T-helper 2 cell treated with Interferon-gamma antibody and Interleukin-4, amounts not matched to agents 100 ng/mL and 5 ng/mL, for 36 hours (primary cell): ENCODE results near the gene BTBD9. TPM values are rescaled to one million over a fixed set of nuclear protein-coding genes. Genes with fewer than 3 reads are reported as not detected.

ENCODE experiments used
- intact Hi-C: fragments of 100-400 bp; cut with micrococcal nuclease; formaldehyde crosslinking; loops from one replicate; pipeline ENCODE4 v1.15.1; 2023
- total RNA-seq: library from RNA; stranded (reverse); gene quantifications from 2 replicates; pipeline ENCODE4 v1.2.3, GENCODE V29; 2022

The BTBD9 gene
- 17.2 and 18.8 TPM in 2 replicates for total RNA-seq

DNA sequence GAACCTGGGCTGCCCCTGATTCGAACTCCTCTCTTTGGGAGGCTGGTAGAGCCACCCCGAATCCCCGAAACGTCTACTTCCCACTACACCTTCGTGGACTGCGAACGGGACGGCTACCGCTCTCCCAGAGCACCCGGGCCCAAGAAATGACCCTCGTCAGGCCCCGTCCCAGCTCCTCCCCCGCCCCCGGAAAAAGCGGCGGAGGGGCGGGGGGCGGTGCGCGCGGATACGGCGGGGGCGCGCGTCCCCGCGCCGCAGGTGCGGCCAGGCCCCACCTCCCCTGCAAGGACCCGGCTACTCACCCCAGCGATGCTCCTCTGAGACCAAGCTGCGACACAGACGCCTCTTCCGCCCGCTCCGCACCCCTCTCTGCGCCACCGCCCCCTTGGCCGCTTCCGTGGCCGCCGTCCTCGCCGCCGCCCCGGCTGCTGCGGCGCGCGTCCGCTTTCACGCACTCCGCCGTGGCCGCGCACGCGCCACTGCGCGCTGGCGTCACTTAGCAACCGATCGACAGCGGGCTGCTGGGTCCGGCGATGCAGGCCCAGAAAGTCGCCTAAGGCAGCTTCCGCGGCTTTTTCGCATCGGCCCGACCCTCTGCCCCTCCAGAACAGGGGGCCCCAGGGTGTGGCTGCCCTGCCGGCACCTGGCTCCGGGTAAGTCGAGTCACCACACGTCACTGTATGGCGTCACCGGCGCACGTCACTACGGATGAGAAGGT is at the start of gene BTBD9:
Gene BTBD9, minus strand, starts transcription at position 432 of the 718 bp plus-strand sequence.
- intact Hi-C loops: loop anchor here (1.0 to 5.0 kb wide), 4 partner anchors 33 to 473 kb away; partner anchors contain the start of gene GLO1

DNA sequence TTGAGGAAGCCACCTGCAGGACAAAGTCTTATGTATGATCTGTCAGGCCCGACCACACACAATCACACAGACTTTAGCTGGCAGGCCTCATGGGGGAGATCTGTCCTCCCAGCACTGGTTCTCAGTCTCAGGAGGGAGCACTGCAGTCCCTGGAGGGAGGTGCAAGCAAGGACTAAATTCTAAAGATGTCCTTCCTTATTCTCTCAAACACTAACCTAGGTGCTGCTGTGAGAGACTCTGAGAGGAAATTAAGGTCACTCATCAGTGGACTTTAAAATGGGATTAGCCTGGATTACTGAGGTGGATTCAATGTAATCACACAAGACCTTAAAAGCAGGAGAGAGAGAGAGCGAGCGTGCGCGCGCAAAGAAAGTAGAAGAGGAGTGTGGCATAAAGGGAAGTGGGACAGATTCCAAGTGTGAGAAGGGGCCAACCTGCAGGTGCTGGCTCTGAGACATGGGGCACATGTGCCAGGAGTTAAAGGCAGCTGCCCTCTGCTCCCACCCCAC is 48.9 kb upstream of the BTBD9 start:
- intact Hi-C loops: no loop called here

DNA sequence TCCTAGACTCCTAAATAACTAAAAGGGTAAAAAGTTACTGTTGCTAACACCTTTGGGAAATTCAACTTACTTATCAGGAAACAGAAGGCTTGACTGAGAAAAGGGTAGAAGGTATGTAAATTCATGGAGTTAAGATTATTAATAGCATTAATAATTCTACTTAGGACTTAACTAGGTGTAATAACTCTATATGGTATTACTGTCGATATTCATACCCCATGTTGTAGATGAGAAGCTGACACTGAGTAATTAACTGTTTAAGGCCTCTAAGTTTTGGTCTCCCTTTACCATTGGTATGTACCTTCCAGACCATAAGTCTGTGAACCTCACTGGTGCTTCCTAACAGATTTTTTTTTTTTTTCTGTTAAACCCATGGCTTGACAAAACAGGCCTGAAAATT is 47.8 kb upstream of the BTBD9 start:
- intact Hi-C loops: no loop called here

DNA sequence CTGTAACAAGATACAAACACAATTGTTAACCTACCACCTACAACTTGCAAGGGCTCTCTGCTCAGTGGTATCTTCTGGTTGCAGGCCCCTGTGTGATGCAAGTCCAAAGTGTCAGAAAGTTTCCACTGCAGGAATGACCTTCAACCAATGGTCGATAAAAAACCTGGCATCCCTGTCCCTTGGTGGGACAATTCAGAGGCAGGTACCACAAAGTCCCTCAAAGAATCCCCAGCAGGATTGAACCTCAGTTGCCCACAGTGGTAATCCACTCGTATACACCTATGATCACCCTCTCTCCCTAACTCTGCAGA is 47.3 kb upstream of the BTBD9 start:
- intact Hi-C loops: no loop called here

DNA sequence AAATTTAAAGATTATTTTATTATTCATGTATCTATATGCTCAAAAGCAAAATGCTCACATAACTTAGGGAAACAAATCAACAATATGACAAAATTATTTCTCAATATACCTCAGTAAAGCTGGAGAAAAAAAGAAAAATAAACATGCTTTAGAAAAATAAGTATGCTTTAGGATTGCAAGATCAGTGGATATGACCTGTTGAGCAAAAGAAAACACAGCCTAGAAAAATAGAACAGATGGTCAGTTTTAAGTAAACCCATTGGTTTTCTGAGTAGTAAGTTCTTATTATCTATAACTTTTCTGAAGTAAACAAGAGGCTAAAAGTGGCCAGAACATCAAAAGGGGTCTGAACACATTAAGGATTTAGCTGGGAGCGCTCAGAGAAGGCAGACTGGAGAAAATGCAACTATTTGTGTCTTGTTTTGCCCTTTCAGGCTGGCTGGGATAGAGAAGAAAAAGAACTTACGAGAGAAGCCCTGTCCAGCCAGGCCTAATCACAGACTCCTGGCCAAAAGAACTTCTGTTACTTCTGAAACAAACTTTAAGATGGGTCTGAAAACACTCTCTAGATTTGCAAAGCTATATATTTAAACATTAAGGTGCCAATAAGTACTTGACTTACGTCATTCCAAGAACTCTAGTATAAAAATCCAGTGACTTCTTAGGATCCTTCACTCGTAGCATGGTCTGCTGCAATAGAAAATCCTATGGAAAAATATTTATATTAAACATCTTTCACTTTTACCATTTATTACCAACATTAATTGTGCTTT is 46.7 kb upstream of the BTBD9 start:
- intact Hi-C loops: no loop called here

DNA sequence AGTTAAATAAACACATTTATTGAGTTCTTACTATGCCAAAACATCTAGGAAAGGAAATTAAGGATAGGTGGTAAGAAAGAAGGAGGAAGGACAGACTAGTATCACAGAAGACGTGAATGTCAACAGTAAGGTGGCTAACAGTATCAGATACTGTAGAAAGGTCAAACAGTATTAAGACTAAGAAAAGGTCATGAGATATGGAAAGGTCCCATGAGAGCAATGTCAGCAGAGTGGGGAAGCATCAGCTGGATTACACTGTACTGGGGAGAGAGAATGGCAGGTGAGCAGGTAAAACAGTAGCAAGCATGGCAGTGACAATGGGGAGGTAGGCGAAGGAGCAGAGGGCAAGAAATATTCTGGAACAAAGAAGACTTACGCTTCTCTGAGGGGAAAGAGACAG is 45.2 kb upstream of the BTBD9 start:
- intact Hi-C loops: no loop called here

DNA sequence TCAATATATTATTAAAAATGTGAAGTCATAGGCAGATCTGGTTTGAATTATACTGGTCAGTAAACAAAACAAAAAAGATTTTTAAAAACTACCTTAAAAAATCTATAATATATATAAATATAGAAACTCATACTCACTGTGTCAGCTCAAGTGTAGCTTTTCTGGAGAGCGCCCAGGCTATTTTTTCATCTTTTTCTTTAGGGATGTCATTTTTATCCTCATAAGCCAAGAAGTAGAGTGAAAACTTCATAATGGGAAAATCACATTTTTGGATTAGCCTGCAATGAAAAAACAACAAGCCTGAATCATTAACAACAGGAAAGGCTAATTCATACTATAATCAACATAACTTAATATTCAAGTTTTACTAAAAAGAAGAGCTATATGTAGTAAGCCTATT is 44.5 kb upstream of the BTBD9 start:
- intact Hi-C loops: no loop called here

DNA sequence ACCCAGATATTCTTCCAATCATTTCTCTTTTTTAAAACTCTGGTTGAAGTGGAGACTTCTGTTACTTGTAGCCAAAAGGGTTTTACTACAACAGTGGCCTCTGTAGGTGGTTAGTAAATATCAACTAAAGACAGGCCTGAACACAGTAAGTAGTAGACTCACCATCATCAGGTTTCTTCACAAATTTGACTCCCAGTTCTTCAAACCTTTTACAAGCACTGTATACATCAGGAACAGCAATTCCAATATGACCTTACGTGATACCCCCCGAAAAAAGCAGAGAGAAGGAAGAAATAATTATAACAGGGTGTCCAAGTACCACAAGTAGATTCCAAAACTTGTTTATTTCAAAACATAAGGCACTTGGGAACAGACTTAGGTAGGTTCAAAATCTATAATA is 42.1 kb upstream of the BTBD9 start:
- intact Hi-C loops: no loop called here

DNA sequence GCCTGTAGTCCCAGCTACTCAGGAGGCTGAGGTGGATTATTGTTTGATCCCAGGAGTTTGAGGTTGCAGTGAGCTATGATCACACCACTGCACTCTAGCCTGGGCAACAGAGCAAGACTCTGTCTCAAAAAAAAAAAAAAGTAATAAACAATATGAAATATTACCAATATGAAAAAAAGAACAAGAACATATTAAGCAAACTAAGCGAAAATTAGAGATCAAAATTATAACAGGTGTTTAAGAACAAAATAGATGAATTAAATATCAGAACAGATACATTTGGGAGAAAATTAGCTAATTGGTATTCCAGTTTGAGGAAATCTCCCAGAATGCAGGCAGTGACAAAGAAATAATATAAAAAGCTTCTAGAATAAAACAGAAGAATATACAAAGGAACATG is 39.9 kb upstream of the BTBD9 start:
- intact Hi-C loops: loop anchor here (10.0 kb wide), 1 partner anchor 185 kb away; no protein-coding TSS in a partner anchor

DNA sequence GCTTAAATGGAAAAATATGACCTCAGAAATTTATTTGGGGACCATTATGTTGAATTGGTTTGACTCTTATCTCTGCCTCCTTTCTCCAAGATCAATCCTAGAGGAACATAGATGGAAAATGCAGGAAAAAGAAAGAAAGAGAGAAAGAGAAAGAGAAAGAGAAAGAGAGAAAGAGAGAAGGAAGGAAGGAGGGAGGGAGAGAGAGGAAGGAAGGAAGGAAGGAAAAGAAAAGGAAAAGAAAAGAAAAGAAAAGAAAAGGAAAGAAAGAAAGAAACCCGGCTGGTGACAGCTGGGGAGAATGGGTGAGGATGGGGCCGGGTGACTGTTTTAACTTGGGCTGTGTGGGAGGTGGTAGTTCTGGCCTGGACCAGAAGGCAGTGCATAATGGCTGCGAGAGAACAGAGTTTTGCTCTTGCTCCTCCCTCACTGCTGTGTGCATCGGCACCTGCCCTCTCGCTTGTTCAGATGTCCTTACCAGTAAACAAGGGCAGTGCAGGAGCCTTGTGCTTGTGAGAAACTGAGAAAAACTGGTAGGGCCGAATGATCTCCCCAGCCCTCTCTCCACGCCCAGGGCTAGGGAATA is 38.5 kb upstream of the BTBD9 start:
- intact Hi-C loops: loop anchor here (10.0 kb wide), 1 partner anchor 183 kb away; no protein-coding TSS in a partner anchor

DNA sequence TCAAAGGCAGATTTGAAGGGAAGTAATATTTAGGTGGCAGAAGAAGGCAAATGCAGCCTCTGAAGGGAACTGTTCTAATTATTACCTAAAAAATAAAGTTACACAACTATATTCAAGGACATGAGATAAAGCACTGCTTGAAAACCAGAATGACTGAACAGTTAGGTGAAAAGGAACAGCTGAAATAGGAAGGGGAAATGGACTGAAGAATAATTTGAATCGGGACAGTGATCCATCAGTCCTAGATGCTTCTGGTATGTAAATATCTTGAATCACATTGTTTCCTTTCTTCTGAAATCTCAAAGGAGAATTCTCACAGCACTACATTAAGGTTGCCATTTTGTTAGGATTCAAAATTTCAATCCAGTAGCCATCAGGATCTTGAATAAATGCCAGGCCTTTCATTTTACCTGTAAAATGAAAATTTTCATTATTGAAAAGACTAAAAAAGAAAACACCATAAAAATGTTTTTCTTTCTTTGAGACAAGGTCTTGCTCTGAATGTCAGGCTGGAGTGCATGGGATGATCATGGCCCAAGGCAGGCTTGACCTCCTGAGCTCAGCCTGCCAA is 37.3 kb upstream of the BTBD9 start:
- intact Hi-C loops: loop anchor here (10.0 kb wide), 1 partner anchor 182 kb away; no protein-coding TSS in a partner anchor

DNA sequence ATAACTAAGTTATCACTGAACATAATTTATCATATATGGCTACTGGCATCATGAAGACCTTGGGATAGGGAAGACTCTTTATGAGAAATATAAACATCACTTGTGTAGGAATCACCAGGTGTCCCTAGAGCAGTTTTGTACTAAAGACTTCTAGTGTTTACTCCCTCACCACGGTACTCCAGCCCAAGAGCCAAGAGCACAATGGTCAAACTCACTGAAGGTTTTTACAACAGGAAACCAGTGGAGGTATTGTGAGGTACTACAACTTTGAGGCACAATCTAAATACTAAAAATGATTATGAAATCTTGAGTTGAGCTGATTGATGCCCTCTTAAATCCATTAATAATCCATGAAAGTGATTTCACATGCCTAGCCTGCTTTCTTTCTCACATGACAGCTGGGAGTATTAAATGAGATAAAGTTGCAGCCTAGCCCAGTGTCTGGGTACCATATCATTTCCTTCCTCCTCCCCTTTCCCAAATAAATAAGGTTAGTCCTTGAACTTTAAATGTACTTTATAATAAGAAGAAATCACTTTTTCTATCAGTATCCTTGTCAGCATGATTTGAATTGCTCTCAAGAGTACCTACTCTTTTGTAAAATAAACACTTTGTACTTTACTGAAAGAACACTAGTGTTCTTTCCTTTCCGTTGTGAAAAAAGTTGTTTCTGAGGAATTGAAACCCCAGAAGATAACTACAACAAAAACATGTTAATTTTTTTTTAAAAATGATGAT is 36.7 kb upstream of the BTBD9 start:
- intact Hi-C loops: loop anchor here (10.0 kb wide), 1 partner anchor 182 kb away; no protein-coding TSS in a partner anchor

DNA sequence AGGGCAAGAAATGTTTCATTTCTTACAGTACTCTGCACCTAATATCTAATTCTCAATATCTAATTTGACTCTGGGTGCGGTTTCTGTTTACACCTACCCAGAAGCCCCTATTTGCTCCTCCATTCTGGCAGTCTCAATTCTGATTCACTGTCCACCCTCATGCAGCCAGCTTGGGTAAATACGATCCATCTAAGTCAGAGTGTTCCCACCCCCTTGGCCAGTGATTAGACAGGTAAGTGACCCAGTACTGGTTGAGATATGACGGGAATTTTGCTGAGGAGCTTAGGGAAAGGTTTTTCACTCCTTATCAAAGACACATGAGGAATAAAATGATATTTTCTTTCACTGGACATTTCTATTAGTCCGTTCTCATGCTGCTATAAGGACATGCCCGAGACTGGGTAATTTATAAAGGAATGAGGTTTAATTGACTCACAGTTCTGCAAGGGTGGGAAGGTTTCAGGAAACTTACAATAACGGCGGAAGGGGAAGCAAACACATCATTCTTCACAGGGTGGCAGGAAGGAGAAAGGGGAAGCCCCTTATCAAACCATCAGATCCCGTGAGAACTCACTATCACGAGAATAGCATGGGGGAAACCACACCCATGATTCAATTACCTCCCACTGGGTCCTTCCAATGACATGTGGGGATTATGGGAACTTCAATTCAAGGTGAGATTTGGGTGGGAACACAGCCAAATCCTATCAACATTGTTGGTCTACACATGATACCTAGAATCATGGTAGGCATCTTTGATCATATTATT is 33.9 kb upstream of the BTBD9 start:
- intact Hi-C loops: loop anchor here (5.0 to 10.0 kb wide), 2 partner anchors 36 to 179 kb away; partner anchors contain the start of gene BTBD9

DNA sequence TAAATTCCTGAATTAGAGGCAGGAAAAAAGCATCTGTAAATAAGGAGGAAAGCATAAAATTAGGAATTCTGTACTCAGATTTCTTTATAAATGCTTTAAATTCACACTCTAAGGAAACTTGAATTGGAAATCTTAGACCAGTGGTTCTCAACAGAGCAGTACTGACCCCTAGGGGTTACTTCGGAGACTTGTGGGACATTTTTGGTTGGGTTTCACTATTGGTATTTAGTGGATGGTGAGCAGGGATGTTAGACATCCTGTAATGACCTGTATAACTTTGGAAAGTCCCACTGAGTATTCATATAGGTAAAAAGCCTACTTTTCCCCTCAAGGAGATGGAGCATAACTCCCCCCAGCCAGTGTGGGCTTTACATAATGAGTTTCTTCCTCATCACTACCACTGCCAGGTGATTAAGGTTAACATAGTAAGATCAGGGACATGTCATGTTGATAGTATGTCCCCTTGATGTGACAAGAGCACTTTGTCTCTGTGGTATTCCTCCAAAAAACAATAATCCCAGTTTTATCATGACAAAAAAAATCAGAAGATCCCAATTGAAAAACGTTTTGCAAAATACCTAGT is 32.2 kb upstream of the BTBD9 start:
- intact Hi-C loops: loop anchor here (5.0 to 10.0 kb wide), 2 partner anchors 35 to 177 kb away; partner anchors contain the start of gene BTBD9

DNA sequence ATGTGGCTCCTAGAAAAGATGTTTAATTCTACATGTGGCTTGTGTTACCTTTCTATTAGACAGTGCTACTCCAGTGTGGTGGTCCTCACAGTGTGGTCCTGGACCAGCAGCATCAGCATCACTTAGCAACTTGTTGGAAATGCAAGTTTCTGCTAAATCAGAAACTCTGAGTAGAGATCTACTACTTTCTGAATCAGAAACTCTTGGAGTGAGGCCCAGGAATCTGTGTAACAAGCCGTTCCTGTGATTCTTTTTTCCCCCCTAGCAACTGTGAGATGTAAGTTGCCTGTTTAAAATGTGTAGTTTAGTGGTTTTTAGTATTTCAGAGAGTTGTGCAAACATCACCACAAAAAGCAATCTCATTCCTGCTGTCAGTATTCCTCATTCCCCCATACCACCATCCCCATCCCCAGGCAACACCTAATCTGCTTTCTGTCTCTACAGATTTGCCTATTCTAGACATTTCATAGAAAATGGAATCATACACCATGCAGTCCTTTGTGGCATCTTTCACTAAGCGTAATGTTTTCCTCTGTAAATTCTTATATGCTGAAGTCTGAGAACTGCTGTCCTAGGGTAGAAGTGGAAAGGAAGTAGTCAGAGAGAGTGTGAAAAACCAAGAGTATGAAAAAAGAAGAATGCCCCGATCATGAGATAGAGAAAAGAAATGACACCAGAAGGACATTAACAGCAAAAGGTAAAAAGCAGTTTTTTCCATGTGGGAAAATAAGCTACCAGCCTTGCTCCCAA is 18.9 kb upstream of the BTBD9 start:
- intact Hi-C loops: no loop called here

DNA sequence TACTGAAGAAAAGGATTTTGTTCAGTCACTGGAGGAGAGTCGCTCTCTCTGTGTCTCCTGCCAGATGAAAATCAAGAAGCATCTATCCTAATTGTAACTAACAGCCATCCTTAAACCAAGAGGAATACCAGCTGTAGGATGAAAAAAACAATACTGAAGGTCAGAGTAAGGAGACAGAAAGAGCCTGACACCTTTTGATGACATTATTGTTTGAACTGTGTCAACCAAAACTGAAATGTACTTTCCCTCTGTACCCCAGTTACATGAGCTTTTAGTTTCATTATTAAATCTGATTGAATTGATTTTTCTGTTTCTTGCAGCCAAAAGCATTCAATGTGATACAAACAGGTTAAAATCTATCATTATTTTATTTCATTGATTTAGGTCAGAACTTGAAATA is 17.2 kb upstream of the BTBD9 start:
- intact Hi-C loops: no loop called here

DNA sequence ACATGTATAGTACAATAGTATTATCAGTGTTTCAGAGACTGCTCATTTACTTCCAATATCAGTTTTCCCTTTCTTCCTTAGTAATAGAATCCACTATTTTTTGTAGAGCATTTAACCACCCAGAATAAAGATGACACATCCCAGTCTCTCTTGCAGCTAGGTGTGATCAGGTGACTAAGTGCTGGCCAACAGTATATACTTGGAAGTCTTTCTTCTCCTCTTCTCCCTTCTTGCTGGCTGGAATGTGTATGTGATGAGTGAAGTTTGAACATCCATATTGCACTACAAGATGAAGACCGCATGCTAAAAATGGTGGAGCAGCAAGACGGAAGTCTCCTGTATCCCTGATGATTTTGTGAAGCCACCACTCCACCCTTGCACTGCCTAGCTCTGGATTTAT is 14.5 kb upstream of the BTBD9 start:
- intact Hi-C loops: no loop called here

DNA sequence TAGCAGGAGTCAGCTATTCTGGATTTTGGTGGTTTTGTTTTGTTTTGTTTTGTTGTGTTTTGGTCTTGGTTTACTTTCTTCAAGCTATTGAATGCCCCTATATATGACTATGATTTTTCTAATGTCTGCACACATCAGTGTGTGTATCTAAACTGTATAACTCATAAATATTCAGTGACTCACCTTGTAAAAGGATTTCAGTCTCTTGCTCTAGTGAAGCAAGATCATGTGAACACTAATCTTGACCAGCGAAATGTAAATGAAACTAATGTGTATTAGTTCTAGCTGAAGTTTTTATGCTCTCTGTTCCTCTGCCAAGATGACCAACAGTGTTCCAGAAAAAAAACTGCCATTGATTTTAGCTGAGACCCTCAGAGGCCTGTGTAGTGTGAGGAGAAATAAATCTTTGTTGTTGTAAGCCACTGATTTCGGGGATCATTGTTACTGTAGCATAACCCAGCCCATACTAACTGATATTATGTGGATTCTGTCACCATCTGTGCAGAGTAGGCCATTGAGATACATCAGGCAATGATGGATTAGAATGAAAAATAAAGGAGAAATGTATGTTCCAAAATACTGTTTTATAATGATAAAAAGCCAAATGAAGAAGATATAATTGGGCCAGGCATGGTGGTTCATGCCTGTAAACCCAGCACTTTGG is 11.5 kb upstream of the BTBD9 start:
- intact Hi-C loops: no loop called here
